HG02981 (cell line): ENCODE data around the gene PKLR.

ENCODE experiments used
- ATAC-seq: cut with Tn5 transposase; IDR thresholded peaks from one replicate; pipeline ENCODE4 v1.9.1; 2021; ENCODE audit warnings: mild to moderate bottlenecking, moderate library complexity; ENCODE audit not compliant: unreplicated experiment

PKLR gene

DNA sequence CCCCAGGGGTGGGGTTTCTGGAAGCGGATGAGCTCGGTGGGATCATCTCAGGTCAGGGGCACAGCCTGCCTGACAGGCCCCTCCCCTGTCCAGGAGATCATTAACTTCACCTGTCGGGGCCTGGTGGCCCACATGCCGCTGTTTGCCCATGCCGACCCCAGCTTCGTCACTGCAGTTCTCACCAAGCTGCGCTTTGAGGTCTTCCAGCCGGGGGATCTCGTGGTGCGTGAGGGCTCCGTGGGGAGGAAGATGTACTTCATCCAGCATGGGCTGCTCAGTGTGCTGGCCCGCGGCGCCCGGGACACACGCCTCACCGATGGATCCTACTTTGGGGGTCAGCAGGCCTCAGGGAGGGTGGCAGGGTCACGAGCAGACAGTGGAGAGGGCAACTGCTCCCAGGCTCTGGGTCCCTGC, 15.6 kb downstream of the PKLR start:
- no peak for ATAC-seq

DNA sequence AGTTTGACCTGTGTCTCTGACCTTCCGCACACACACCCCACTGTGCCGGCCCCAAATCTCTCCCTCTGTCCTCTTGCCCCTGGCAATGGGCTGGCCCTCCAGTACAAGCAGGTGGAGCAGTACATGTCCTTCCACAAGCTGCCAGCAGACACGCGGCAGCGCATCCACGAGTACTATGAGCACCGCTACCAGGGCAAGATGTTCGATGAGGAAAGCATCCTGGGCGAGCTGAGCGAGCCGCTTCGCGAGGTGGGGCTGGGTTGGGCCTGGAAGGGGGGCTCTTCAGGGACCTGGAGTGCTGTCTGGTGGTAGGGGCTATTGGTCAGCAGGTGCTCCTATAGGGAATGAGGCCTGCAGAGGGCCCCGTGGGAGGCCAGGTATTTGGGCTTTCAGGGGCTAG, 16.2 kb downstream of the PKLR start:
- ATAC-seq, result no peak

DNA sequence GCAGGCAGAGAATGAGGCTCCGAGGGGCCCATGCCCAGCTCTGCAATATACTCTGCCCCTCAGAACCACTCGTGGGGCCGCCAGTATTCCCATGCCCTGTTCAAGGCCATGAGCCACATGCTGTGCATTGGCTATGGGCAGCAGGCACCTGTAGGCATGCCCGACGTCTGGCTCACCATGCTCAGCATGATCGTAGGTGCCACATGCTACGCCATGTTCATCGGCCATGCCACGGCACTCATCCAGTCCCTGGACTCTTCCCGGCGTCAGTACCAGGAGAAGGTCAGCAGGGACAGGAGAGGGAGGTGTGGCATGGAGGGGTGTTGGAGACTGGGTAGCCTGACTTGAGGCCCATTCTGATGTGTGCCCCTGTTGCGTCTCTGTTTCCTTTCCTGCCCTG, 16.8 kb downstream of the PKLR start:
- ATAC-seq, result no peak

DNA sequence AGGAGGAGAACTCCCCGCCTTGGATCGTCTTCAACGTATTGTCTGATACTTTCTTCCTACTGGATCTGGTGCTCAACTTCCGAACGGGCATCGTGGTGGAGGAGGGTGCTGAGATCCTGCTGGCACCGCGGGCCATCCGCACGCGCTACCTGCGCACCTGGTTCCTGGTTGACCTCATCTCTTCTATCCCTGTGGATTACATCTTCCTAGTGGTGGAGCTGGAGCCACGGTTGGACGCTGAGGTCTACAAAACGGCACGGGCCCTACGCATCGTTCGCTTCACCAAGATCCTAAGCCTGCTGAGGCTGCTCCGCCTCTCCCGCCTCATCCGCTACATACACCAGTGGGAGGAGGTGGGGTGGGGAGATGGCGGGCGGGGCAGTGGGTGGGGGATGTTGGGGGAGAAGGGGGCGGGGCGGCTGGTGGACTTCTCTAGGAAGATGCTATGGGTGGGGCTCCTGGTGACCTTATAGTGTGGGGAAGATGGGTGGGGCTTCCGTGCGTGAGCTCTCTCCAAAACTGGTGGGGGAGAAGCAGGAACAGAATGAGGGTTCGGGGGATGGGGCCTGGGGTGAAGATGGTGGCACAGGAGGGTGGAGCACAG, 18.6 kb downstream of the PKLR start:
- ATAC-seq, result no peak

DNA sequence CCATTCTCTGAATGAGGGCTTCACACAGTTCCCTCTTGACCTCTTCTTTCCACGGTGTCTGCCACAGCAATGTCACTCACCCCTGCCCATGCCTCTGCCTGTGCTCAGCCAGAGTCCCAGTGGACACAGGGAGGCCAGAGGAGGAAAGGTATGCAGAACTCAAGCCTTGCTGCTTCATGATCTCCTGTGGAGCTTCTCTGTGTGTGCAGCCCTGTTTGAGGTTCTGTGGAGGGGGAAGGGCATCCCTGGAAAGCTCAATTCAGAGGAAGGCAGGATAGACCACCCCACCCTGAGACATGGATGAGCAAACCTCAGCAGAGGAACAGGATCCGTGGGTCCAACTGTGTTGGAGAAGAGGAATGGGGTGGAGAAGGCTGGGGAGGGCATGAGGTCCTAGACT, 22.0 kb downstream of the PKLR start:
- ATAC-seq, result no peak

DNA sequence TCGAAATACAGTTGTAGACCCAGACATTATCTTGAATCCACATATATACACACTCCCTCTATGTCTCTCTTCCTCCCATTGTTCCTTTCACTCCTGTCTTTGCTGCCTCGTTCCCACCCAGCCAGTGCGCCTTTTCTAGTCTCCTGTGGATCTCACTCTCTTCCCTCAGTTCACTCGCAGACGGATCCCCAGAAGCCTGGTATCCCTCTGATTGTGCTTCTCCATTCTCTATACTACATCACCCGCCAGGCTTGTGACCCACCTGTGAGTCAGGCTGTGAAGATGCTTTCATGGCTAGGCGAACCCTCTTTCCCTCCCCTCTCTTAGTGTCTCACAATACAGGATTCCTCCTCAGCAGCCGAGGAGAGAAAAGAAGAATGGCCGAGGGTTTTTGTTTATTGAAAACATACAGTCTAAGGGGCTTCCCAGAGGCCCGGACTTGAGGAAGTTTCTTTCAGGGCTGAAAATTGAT, 22.5 kb downstream of the PKLR start:
- ATAC-seq, result no peak

DNA sequence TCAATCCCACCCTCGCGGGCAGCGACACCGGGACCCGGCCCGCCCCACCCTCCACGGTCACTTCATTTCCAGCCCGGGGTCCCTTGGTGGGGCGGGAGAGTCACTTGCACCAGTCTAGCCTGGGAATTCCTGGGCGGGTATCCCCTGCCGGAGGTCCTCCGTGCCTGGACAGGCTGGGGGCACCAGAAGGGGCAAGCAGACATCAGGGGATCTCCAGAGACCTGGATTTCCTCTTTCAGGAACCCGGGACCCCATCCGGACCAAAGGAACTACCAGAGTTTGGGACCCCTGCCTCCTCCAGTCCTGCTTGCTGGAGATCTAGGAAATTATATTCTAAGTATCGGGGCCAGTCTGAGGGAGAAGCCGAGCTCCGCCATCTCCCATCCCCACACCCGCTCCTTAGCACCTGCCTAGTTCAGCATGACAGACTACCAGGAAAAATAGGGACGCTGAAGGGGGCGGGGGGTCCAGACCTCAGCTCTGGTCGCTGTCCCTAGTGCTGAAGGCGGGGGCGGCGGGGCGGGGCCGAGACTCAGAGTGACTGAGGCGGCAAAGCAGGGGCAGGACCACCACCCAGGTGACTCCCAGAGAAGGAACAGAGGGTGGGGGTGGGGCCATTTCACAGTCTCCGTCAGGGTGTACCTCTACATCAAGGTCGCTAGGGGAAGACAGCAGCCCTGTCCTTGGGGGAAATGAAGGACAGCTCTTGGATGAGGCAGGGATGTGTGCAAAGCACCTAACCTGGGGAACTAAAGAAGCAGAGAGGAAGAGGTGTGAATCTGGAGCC, 23.1 kb downstream of the PKLR start:
- ATAC-seq, result no peak

DNA sequence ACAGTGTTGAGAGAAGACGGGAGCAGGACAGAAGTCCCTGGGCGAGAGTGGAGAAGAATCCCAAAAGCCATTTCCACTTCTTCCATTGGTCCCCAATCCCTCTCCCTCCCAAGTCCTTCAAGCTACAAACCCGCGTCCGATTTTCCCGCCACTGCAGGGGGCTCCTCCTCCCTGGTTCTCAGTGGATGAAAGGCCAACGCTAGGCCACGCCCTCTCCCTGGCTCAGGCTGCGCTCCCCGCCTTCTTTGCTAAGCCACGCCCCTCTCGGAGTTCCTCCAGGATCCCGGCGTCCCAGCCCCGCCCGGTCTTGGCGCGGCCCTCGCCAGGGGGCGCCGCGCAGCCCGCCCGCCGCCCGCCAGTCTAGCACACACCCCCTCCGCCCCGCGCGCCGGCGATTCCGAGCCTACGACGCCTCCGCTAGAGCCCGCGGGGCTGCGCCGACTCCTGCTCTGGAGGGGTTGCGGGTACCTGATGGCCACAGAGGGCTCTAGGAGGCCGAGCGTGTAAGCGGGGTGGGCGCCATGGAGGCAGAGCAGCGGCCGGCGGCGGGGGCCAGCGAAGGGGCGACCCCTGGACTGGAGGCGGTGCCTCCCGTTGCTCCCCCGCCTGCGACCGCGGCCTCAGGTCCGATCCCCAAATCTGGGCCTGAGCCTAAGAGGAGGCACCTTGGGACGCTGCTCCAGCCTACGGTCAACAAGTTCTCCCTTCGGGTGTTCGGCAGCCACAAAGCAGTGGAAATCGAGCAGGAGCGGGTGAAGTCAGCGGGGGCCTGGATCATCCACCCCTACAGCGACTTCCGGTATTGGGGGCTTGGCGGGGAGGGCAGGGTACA, 24.0 kb downstream of the PKLR start, which contains the start of gene HCN3:
Gene HCN3 (plus strand): TSS at position 394 of the 832 bp plus-strand sequence. CDS start 128 bp downstream, at position 522.
- ATAC-seq, result peak; percentile 58

DNA sequence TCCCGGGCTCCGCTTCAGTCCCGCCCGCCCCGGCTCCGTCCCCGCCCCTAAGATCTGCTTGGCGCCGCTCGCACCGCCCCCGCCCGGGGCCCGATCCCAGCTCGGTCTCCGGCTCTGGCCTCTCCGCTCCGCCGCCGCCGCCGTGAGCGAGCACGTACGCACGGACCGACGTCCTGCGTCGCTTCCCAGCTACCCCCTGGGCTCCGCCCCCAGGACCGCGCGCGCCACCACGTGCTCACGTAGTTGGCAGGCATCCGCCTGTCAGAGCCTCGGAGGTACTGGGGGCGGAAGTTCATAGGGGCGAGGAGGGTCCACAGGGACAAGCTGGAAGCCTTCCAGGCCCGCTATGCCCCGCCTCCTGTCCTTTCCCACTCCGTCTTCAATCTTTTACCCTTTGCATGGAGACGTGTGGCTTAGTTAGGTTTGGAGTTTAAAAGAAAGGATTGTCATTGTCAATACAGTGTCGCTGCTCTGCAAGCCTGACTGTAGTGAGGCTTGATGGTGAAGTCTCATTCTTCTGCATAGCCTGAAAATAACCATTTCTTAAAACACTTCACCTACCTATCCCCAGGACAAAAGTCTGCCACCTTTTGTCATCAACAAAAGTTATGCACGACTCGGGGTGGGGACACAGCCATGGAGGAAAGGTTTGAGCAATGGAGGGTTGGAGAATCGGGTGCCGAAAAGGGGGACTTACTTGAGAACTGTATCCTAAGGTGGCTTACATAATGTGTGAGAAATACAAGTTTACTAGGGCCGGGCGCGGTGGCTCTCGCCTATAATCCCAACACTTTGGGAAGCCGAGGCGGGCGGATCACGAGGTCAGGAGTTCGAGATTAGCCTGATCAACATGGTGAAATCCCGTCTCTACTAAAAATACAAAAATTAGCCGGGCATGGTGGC, 27.6 kb downstream of the PKLR start, which contains the start of gene CLK2:
Gene CLK2 (minus strand): TSS at position 162 of the 903 bp plus-strand sequence. CDS start 2,527 bp downstream, outside the sequence.
- peak; percentile 74 for ATAC-seq

GRCh38 chr1:155272466-155273342, 28.5 kb downstream of the PKLR start:
- peak; percentile 26 for ATAC-seq

DNA sequence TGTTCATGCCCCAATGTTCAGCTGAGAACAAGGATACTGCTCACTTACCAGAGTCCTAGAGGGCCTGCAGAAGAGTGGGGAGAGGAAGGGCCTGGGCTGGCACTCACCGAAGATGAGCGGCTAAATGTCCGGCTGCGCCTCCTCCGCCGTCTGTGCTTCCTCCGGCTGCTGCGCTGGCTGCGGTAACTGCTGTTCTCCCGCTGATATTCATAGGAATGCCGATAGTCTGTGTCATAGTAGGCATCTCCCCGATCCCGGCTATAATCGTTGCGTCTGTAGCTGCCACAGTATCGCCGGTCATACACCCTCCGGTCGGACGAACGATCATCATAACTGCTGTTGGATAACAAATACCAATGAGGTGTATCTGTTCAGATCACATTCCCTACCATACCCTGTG, 31.9 kb downstream of the PKLR start:
- no peak for ATAC-seq

GRCh38 chr1:155268630-155269029, 32.6 kb downstream of the PKLR start:
- no peak for ATAC-seq

DNA sequence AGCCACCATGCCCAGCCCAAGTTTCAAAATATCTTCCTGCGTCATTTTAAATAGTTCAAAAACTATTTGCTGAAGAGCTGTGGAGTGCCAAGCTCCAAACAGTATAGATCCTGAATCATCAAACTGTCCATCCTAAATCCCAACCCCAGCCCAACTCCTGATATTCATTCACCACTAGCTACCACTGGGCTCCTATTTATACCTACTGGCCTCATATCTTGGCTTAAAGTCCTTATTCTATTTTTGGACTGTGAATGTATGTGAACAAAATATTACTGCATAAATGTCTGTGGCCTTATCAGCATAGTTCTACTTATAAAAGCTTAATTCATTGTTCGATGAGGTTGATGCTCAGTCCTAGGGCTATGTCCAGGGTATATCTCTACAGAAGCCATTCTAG, 33.9 kb downstream of the PKLR start:
- ATAC-seq, result no peak

- no peak for ATAC-seq
Measured at GRCh38 chr1:155266553-155266952, 34.7 kb downstream of the PKLR start.

- no peak for ATAC-seq
Measured at GRCh38 chr1:155263067-155263466, 38.2 kb downstream of the PKLR start.

GRCh38 chr1:155261852-155262673, 39.2 kb downstream of the PKLR start, which contains the start of gene SCAMP3:
Gene SCAMP3, minus strand, starts transcription at chr1:155262360. Its CDS starts 209 bp downstream, at chr1:155262151.
- peak; percentile 94 for ATAC-seq

DNA sequence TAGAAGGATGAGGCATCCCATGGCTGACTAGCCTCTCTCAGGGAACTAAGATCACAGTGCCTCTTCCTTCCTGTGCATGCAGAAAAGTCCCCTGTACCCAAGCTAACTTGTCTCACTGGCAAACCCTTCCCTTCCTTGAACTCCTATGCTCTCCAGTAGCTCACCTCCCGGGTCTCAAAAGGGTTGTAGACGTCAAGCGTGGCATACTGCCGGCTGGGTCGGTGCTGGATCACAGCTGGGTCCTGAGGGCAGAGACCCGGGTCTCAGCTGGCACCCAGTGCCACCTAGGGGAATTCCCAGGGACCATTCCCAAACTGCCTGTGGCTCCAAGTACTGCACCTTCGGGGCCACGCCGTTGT, 39.8 kb downstream of the PKLR start:
- no peak for ATAC-seq

DNA sequence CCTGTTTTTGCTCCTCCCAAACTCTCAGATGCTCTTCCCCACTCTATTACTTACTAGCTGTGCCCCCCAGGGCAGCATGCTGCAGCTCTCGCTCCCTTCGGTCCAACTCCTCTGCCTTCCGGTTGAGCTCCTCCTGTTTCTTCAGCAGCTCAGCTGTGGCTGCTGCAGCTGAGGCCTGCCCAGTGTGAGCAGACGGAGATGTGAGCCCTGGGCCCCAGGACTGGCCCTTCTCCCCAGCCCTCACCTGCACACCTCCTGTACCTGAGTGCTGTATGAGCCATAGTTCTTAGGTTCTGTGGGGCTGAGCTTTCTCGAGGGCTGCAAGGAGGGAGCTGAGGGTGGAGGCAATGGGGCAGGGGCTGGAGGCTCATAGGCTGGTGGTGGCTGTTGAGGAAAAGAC, 41.0 kb downstream of the PKLR start:
- no peak for ATAC-seq
